GM12875 (cell line): Measurements from ENCODE around the gene EXOC1L.

Source experiments
- H3K4me3 ChIP-seq: one replicate; pipeline ENCODE4 v1.5.1; 2011; ENCODE audit warnings: low read depth, low read length, control low read depth
- CTCF ChIP-seq: IDR thresholded peaks from 2 replicates; pipeline ENCODE4 v1.5.1; 2011; ENCODE audit warnings: low read depth, mild to moderate bottlenecking, control low read depth, inconsistent platforms, low read length, moderate library complexity, borderline replicate concordance; ENCODE audit not compliant: insufficient read depth

The EXOC1L gene

DNA sequence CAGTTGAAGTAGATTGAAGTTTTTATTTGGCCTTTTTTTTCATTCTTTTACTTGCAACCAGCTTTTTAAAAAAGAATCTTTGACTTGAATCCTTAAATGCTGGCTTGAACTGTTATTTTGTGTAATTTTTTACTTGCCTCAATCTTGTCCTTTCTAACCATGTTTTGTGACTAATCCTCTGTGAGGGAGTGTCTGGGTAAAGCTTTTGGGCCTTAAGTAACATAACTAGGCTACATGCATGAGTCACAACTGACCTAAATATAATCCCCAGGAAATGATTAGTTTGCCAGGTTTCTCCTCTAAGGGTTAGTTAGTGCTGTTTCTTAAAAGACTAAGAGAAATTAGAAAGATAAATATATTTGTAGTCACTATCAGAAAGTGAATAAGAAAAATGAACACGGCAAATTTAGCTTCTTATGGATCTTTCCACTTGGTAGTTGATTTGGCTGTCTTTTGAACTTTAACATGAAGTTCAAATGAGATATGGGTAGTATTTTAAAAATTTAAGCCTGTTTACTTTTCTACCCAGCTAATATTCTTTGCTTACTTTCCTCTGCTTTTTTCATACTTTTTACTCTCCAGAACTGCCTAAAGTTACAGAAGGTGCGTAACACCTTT lies 46.8 kb downstream of the EXOC1L start:
- TF ChIP-seq CTCF, result no peak
- no peak overlapping the region for H3K4me3 ChIP-seq

DNA sequence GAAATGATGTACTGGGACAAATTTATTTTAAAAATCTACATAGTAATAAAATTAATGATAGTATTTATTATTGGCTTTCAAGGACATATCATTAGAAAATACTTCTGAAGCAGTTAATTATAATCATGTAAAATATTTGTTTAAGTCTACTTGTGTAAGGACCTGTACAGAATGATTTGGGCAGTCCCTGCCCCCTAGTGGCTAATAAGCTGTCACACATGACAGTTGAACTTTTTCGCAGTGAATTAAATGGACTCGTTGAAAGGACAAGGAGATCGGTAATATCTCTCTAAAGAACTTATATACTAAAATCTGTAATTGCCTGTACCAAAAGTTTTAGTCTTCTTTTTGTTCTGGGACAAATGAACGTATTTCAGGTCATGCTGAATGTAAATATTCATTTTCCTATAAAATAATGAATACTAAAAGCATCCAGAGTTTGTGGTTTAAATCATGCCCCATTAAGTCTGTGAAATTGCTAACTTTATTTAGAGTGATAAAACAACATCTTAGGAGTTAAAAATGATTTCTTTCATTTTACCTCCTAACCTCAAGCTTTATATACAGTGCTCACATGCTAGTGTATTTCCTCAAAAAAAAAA lies 47.5 kb downstream of the EXOC1L start:
- H3K4me3 ChIP-seq, result no peak overlapping the region
- TF ChIP-seq CTCF, result peak; percentile 71; the same call in 1 of the 2 replicates

GRCh38 chr4:55868581-55869090 lies 49.0 kb downstream of the EXOC1L start:
- no peak for TF ChIP-seq CTCF

DNA sequence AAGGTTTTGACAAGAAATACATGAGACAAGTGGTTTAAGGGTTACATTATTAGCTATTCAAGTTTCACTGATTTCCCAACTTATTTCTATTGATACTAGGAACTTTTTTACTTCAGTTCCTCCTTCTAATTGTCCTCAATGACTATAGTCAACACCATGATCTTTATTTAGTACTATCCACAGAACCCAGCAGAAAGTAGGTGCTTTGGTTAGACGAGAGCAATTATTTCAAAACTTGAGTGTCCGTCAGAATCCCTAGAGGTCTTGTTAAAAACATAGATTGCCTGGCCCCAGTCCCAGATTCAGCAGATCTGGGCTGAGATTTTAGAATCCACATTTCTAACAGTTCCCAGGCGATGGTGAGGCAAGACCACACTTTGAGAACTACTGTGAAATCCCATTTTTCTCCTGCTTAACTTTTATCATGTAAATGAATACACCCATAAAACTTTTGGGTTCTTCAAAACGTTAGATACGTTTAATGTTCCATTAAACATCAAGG lies 51.8 kb downstream of the EXOC1L start:
- no peak overlapping the region for H3K4me3 ChIP-seq
- TF ChIP-seq CTCF, result no peak

More at GRCh38 chr4:55868581-55869090, 49.0 kb downstream of the EXOC1L start:
- H3K4me3 ChIP-seq, result no peak overlapping the region

DNA sequence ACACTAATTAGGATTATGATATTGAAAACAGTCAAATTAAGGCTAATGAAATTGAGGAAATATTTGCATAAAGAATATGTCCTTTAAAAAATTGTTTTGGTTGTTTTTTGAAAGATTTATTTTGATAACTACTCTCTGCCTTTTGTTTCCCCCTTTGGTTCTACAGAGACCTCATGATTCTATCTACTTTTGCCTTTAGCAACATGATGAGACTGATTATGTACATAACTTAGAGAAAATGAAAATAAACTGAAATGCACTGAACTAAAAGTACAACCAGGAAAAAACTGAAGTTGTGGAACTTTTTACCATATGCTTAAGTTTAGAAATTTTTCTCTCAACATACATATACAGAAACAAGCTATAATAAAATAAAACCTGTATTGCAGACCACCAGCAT lies 55.2 kb downstream of the EXOC1L start:
- H3K4me3 ChIP-seq, result no peak overlapping the region
- TF ChIP-seq CTCF, result no peak

DNA sequence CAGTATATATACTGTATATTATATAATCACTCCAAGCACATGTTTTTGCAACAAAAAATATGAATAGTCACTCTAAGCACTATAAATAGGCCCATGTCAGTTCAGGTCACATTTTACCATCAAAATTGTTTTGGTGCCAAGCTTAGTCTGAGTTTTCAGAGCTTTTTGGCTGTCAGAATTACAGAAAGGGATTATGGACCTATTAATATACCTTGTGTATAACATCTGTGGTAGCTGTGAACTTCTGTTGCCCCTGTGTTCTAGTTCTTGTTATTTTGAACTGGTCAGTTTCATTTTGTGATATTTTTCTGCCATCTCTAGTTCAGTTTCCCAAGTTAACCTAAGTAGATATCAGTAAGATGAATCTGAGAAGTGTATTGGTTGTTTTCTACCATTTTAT lies 56.8 kb downstream of the EXOC1L start:
- no peak overlapping the region for H3K4me3 ChIP-seq
- no peak for TF ChIP-seq CTCF

DNA sequence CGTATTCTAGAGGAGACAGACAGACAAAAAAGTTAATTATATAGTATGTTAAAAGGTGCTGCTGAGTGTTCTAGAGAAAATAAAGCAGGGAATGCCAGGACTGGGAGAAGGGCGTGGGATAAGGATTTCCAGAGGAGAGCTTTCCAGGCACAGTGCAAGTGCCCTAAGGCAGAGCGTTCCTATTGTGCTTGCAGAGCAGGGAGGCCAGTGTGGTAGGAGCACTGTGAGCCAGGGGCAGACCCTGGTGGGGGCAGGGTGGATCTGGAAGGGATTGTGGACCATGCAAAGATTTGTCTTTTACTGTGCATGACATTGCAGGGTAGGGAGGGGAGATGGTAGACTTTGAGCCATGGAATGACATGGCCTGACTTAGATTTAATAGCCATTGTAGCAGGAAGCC lies 59.6 kb downstream of the EXOC1L start:
- H3K4me3 ChIP-seq, result no peak overlapping the region
- TF ChIP-seq CTCF, result no peak
